K562 (cell line): ENCODE measurements around the gene TRAF7. TPM values are rescaled to one million over a fixed set of nuclear protein-coding genes. Genes with fewer than 3 reads are reported as not detected.
A peak's percentile ranks its signal among the peaks of the same experiment; 100 is the strongest.

Experiments
- ATAC-seq: fragments of 200-7000 bp; cut with Tn5 transposase; 3 replicates; pipeline ENCODE4 v1.9.1; 2020; ENCODE audit warnings: moderate library complexity
- BruUV-seq: library from RNA; stranded (reverse); fragments of 400-500 nt; replicated peaks from 2 replicates; lab custom pipeline; 2021; lab: Mats Ljungman, UMichigan
- CTCF ChIA-PET: fragments of 300-600 bp; formaldehyde crosslinking; extraction: SDS; loops from one replicate; lab custom pipeline; 2021; ENCODE audit warnings: low intra/inter-chr PET ratio; lab: Yijun Ruan, JAX
- POLR2A ChIA-PET: fragments of 300-600, 350-650 bp; sonication (Branson Sonifier 250); formaldehyde crosslinking; extraction: SDS; loops from one replicate; lab custom pipeline; 2021; ENCODE audit warnings: antibody characterized with exemption, inconsistent platforms; lab: Yijun Ruan, JAX
- DNase-seq, 4 experiments: peaks; one replicate each; pipeline versions ENCODE4 v3.0.0 to v3.0.0-alpha.2; 2011 to 2018; ENCODE audit warnings: low spot score in 3 of 4, mixed read lengths in 3 of 4; ENCODE audit errors: extremely low read depth in 1 of 4
- FAIRE-seq: peaks from 2 replicates; lab custom pipeline; 2011; peaks lifted over from hg19 to GRCh38; lab: Jason Lieb, UNC
- H2AFZ ChIP-seq: 2 replicates; pipeline ENCODE4 v1.6.0; 2011; ENCODE audit warnings: low read depth, low read length, control low read depth, inconsistent platforms
- H3K27ac ChIP-seq: fragments of 200-600 bp; 3 replicates; pipeline ENCODE4 v1.8.0; 2011; ENCODE audit warnings: low read depth, mild to moderate bottlenecking, control low read depth, inconsistent platforms, low read length, moderate library complexity, mixed read lengths; ENCODE audit errors: extremely low read depth
- H3K27me3 ChIP-seq, 2 experiments: fragments of 300-600 bp in 1 of 2; 2 replicates in 1 of 2; 3 replicates in 1 of 2; pipeline versions ENCODE4 v1.6.0 to v1.8.0; 2011; ENCODE audit warnings: inconsistent platforms in 2 of 2, low read length in 2 of 2, mild to moderate bottlenecking in 1 of 2, mixed read lengths in 1 of 2, moderate library complexity in 1 of 2; ENCODE audit not compliant: control insufficient read depth in 2 of 2, insufficient read depth in 2 of 2
- H3K36me3 ChIP-seq: fragments of 300-600 bp; 3 replicates; pipeline ENCODE4 v1.8.0; 2011; ENCODE audit warnings: mild to moderate bottlenecking, low read length, inconsistent platforms; ENCODE audit not compliant: control insufficient read depth, insufficient read depth
- H3K4me1 ChIP-seq, 2 experiments: fragments of 200-600 bp in 1 of 2; replicated peaks in 1 of 2; 2 replicates in 1 of 2; 3 replicates in 1 of 2; pipeline versions ENCODE4 v1.5.1 to v1.8.0; 2011; ENCODE audit warnings: inconsistent platforms in 2 of 2, low read length in 2 of 2, mild to moderate bottlenecking in 1 of 2, mixed read lengths in 1 of 2, moderate library complexity in 1 of 2; ENCODE audit not compliant: control insufficient read depth in 2 of 2, insufficient read depth in 2 of 2
- H3K4me2 ChIP-seq: 2 replicates; pipeline ENCODE4 v1.6.1; 2011; ENCODE audit warnings: low read length, control low read depth, inconsistent platforms, mixed read lengths; ENCODE audit not compliant: insufficient read depth
- H3K4me3 ChIP-seq: fragments of 200-600 bp; sonication (generic), shearing (Covaris generic); 2 replicates; pipeline ENCODE4 v1.5.1; 2016; ENCODE audit warnings: control low read depth, inconsistent platforms
- H3K79me2 ChIP-seq: fragments of 200-600 bp; 3 replicates; pipeline ENCODE4 v1.8.0; 2011; ENCODE audit warnings: low read length, inconsistent platforms; ENCODE audit not compliant: control insufficient read depth, insufficient read depth
- H3K9ac ChIP-seq, 2 experiments: 2 replicates each; pipeline versions ENCODE4 v1.6.0 to v1.6.1; 2011; ENCODE audit warnings: low read depth in 2 of 2, low read length in 2 of 2, control low read depth in 1 of 2, inconsistent platforms in 1 of 2, mild to moderate bottlenecking in 1 of 2, mixed read lengths in 1 of 2; ENCODE audit not compliant: insufficient read depth in 1 of 2
- H3K9me1 ChIP-seq: one replicate; pipeline ENCODE4 v1.6.0; 2011; ENCODE audit warnings: inconsistent platforms, mild to moderate bottlenecking, low read length, moderate library complexity; ENCODE audit not compliant: control insufficient read depth, insufficient read depth
- H3K9me3 ChIP-seq: replicated peaks from 2 replicates; pipeline ENCODE4 v1.5.1; 2011; ENCODE audit warnings: low read depth, low read length, inconsistent platforms; ENCODE audit not compliant: control insufficient read depth, insufficient read depth
- H4K20me1 ChIP-seq: replicated peaks from 2 replicates; pipeline ENCODE4 v1.6.1; 2011; ENCODE audit warnings: low read length, inconsistent platforms, mixed read lengths; ENCODE audit not compliant: control insufficient read depth, insufficient read depth
- POLR2A ChIP-seq: fragments of 450-650 bp; conservative IDR thresholded peaks from 2 replicates; pipeline ENCODE4 v1.6.1; 2016
- POLR2G ChIP-seq: fragments of 200-400 bp; formaldehyde crosslinking; IDR thresholded peaks from 2 replicates; pipeline ENCODE4 v1.6.1; 2017; ENCODE audit warnings: low read depth, mild to moderate bottlenecking, antibody characterized with exemption, low read length, moderate library complexity
- RBFOX2 ChIP-seq: fragments of 200-400 bp; formaldehyde crosslinking; IDR thresholded peaks from 2 replicates; pipeline ENCODE4 v1.6.1; 2017; ENCODE audit warnings: low read depth, mild to moderate bottlenecking, low read length, moderate library complexity
- SUPT5H ChIP-seq: fragments of 450-650 bp; IDR thresholded peaks from 2 replicates; pipeline ENCODE4 v1.6.1; 2016
- WGBS: fragments of 100-300 bp; shearing (Covaris generic); methylation state at CpG from one replicate; pipeline ENCODE4 v1.1.6; 2016; ENCODE audit warnings: low coverage, mixed read lengths; ENCODE audit not compliant: insufficient coverage; ENCODE audit errors: missing lambda C conversion rate; 5-methylcytosine and 5-hydroxymethylcytosine counted together
- in situ Hi-C: fragments of 300-500 bp; cut with MboI; formaldehyde crosslinking; loops from 4 replicates; pipeline ENCODE4 v1.15.0; 2018; ENCODE audit warnings: inconsistent platforms, mixed read lengths
- intact Hi-C: fragments of 100-400 bp; cut with micrococcal nuclease; formaldehyde crosslinking; loops from 2 replicates; pipeline ENCODE4 v1.14.2; 2022
- polyA plus RNA-seq, 8 experiments: library from polyadenylated mRNA; depleted of rRNA in 4 of 8; stranded (reverse) in 5 of 8; unstranded in 3 of 8; fragments of >200 nt; fragmentation: Nextera tagmentation in 2 of 8; fragmentation: Illumina TruSeq in 1 of 8; extraction: Ambion mirVana in 2 of 8; extraction: Trizol in 1 of 8; gene quantifications; 2 replicates each; pipeline versions ENCODE4 v1.2.1 to v1.2.3, GENCODE V29; 2011 to 2014; ENCODE audit warnings: inconsistent platforms in 1 of 8, missing spikeins in 1 of 8
- total RNA-seq, 7 experiments: library from RNA; depleted of rRNA in 6 of 7; stranded (reverse); fragments of >200 nt in 6 of 7; fragmentation: Illumina TruSeq in 2 of 7; extraction: Trizol in 2 of 7; gene quantifications; 2 replicates each; pipeline versions ENCODE4 v1.2.1 to v1.2.3, GENCODE V29; 2011 to 2021; ENCODE audit warnings: low replicate concordance in 1 of 7
- TF ChIP-seq, protein P1 (sequence below): fragments of 250-450 bp; sonication (Bioruptor Pico); IDR thresholded peaks from 2 replicates; pipeline ENCODE4 v1.5.0; 2021
- TF ChIP-seq, protein P2 (sequence below): fragments of 450-650 bp; formaldehyde crosslinking; IDR thresholded peaks from 2 replicates; pipeline ENCODE4 v1.4.0; 2020; ENCODE audit warnings: mild to moderate bottlenecking, moderate library complexity
- TF ChIP-seq, protein P3 (sequence below): fragments of 450-650 bp; IDR thresholded peaks from 2 replicates; pipeline ENCODE4 v1.6.1; 2016; ENCODE audit warnings: low read depth, mild to moderate bottlenecking, moderate library complexity

The TRAF7 gene
- total and polyA plus RNA-seq, 9 of the 15 experiments (the other 6 are each of a cell fraction or from before 2014, with no cell fraction given): 1.1 to 113 (median 41.6) TPM

DNA sequence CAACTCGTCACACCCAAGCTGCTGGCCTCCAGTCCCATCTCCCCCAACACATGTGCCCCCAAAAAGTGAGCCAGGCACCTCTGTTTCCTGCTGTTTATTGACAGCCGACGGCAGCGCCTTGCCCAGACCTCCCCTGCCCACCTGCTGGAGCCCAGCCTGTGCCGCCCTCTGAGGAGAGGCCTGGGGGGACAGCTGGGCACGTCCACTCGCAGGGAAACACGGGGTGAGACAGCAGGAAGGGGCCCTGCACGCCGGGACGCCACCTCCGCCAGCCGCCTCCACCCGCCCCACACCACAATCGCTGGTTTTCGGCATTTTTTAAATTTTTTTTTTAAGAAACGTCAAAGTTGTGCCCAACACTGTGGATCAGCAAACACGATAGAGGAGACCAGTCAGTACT lies 21.5 kb downstream of the TRAF7 start:
- WGBS: 84% methylated on average over 13 of the region's 18 CpGs
- Histone ChIP-seq H3K9me3 (no peaks in the 10 kb centered on the region), H3K36me3 (peaks cover 51% of the 10 kb centered on the region; the same call in 1 of the 3 replicates), H3K4me1 (peaks cover 2 to 75% of the 10 kb centered on the region in 2 experiments; a peak in 3 of 5 replicates), H3K27me3 (no peaks in the 10 kb centered on the region), H3K79me2 (no peaks in the 10 kb centered on the region), H3K9ac (no peak overlapping the region; a peak in 1 of 4 replicates), H4K20me1 (no peaks in the 10 kb centered on the region; the same call in 1 of the 2 replicates), H3K27ac (no peak overlapping the region), H3K9me1 (no peaks in the 10 kb centered on the region), H3K4me2 (no peak overlapping the region), H3K4me3 (no peak overlapping the region), H2AFZ (no peak overlapping the region)
- in situ Hi-C loops: no loop called here
- no peak for FAIRE-seq
- ChIA-PET POLR2A (interaction anchor here (0.6 to 1.1 kb wide), 3 partner anchors 9 to 22 kb away, joined by 3 to 7 read pairs (median 5); partner anchors contain the start of gene TRAF7), CTCF (no interaction called here)
- no peak for ATAC-seq
- no TSS peak for BruUV-seq
- intact Hi-C loops: no loop called here
- TF ChIP-seq, protein P1, sequence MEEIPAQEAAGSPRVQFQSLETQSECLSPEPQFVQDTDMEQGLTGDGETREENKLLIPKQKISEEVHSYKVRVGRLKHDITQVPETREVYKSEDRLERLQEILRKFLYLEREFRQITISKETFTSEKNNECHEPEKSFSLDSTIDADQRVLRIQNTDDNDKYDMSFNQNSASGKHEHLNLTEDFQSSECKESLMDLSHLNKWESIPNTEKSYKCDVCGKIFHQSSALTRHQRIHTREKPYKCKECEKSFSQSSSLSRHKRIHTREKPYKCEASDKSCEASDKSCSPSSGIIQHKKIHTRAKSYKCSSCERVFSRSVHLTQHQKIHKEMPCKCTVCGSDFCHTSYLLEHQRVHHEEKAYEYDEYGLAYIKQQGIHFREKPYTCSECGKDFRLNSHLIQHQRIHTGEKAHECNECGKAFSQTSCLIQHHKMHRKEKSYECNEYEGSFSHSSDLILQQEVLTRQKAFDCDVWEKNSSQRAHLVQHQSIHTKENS (CRISPR knock-in tag): no peak
- TF ChIP-seq RBFOX2: peak; percentile 4; the same call in 1 of the 2 replicates
- TF ChIP-seq POLR2G: peak; percentile 61
- no peak for DNase-seq

DNA sequence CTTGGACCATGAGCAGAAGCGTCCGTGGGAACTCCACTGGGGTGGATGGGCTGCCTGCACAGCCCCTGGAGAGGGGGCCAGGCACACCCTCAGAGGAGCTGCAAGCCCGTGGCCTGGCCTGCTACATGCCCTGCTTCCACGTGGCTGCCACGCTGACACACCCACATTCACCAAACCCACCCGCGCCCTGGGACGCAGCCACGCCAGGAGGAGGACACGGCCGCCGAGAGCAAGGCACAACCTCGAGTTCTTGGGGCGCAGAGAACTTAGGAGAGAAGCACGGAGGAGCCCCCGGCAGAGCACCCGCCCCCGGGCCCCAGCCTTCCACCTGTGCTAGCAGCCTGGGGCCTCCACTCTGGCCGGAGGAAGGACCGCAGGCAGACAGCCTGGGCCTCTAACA lies 22.0 kb downstream of the TRAF7 start:
- no peak overlapping the region for H3K4me3 ChIP-seq
- H2AFZ ChIP-seq: no peak overlapping the region
- H3K4me2 ChIP-seq: no peak overlapping the region
- CTCF ChIA-PET: no interaction called here
- TF ChIP-seq, protein P2, sequence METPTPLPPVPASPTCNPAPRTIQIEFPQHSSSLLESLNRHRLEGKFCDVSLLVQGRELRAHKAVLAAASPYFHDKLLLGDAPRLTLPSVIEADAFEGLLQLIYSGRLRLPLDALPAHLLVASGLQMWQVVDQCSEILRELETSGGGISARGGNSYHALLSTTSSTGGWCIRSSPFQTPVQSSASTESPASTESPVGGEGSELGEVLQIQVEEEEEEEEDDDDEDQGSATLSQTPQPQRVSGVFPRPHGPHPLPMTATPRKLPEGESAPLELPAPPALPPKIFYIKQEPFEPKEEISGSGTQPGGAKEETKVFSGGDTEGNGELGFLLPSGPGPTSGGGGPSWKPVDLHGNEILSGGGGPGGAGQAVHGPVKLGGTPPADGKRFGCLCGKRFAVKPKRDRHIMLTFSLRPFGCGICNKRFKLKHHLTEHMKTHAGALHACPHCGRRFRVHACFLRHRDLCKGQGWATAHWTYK (CRISPR knock-in tag): 0 out of 2 replicates have a peak, but pooled peaks have one; percentile 38
- TF ChIP-seq POLR2A: peak; percentile 38; the same call in 1 of the 2 replicates
- peak; percentile 56 for TF ChIP-seq SUPT5H
- TF ChIP-seq, protein P3, sequence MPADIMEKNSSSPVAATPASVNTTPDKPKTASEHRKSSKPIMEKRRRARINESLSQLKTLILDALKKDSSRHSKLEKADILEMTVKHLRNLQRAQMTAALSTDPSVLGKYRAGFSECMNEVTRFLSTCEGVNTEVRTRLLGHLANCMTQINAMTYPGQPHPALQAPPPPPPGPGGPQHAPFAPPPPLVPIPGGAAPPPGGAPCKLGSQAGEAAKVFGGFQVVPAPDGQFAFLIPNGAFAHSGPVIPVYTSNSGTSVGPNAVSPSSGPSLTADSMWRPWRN: no peak
- TF ChIP-seq, all 486 proteins: peak for 3
- 98% methylated on average over 16 of the region's 20 CpGs for WGBS
- no peak for DNase-seq
- Histone ChIP-seq H3K27ac (no peak overlapping the region), H3K9ac (no peak overlapping the region; a peak in 1 of 4 replicates), H4K20me1 (no peaks in the 10 kb centered on the region; the same call in 1 of the 2 replicates), H3K4me1 (peaks cover 2 to 78% of the 10 kb centered on the region in 2 experiments; a peak in 3 of 5 replicates), H3K27me3 (no peaks in the 10 kb centered on the region), H3K79me2 (no peaks in the 10 kb centered on the region), H3K36me3 (peaks cover 49% of the 10 kb centered on the region; the same call in 1 of the 3 replicates), H3K9me3 (no peaks in the 10 kb centered on the region), H3K9me1 (no peaks in the 10 kb centered on the region)
- FAIRE-seq: no peak
- in situ Hi-C loops: no loop called here
- POLR2A ChIA-PET: interaction anchor here (0.6 to 1.1 kb wide), 4 partner anchors 10 to 1139 kb away, joined by 3 to 7 read pairs (median 4); partner anchors contain the start of gene TRAF7
- no peak for ATAC-seq
- TSS peak; percentile 85 for BruUV-seq
- intact Hi-C loops: no loop called here
